Ovary (tissue), 9 donors: ENCODE results near the gene AHRR. TPM values are rescaled to one million over a fixed set of nuclear protein-coding genes. Genes with fewer than 3 reads are reported as not detected.
"Not testable (repeated sequence)": the region's sequence is repeated elsewhere in the genome, so short reads cannot be mapped to it uniquely, and the experiment has no call there.

Experiments
- DNase-seq, 5 donors: peaks; one replicate each; pipeline ENCODE4 v3.0.0-alpha.2; 2019 to 2020
- H3K27ac ChIP-seq, 2 donors: fragments of 200-600 bp; one replicate each; pipeline versions ENCODE4 v1.5.1 to v1.8.0; 2019 to 2022
- H3K27me3 ChIP-seq: fragments of 200-600 bp; one replicate; pipeline ENCODE4 v1.8.0; 2022
- H3K36me3 ChIP-seq: fragments of 200-600 bp; sonication (generic); one replicate; pipeline ENCODE4 v1.5.1; 2019
- H3K4me1 ChIP-seq: one replicate; pipeline ENCODE4 v1.8.1; 2013; ENCODE audit warnings: mild to moderate bottlenecking, moderate library complexity; ENCODE audit not compliant: insufficient read depth
- H3K4me3 ChIP-seq: fragments of 200-600 bp; sonication (generic); one replicate; pipeline ENCODE4 v1.5.1; 2017
- H3K9me3 ChIP-seq, 2 donors: fragments of 200-600 bp in 1 of 2; sonication (generic) in 1 of 2; one replicate each; pipeline versions ENCODE4 v1.5.1 to v1.8.1; 2013 to 2019; ENCODE audit warnings: mild to moderate bottlenecking in 1 of 2, moderate library complexity in 1 of 2
- EP300 ChIP-seq: sonication (generic); formaldehyde crosslinking; IDR thresholded peaks from one replicate; pipeline ENCODE4 v1.6.1; 2017; ENCODE audit warnings: antibody characterized with exemption
- POLR2A ChIP-seq: fragments of 450-650 bp; IDR thresholded peaks from one replicate; pipeline ENCODE4 v1.6.1; 2017; ENCODE audit warnings: antibody characterized with exemption, mild to moderate bottlenecking, moderate library complexity
- WGBS, 3 donors: extraction: QIAGEN DNeasy Blood & Tissue Kit in 1 of 3; methylation state at CpG; one replicate each; pipeline versions ENCODE4 v1.1.5 to v1.1.7; 2013 to 2017; 5-methylcytosine and 5-hydroxymethylcytosine counted together
- intact Hi-C, 4 donors: fragments of 100-400 bp; cut with DNase I; formaldehyde crosslinking; loops; one replicate each; pipeline versions ENCODE4 v1.11.0 to v1.15.1; 2022 to 2023
- polyA plus RNA-seq, 2 donors: library from polyadenylated mRNA; stranded (reverse); fragments of 200-250 nt in 1 of 2; fragments of 350-450 nt in 1 of 2; fragmentation: Illumina TruSeq in 1 of 2; extraction: RNeasy Lipid Tissue Mini Kit (QIAGEN cat#74804) in 1 of 2; gene quantifications; one replicate each; pipeline ENCODE4 v1.2.3, GENCODE V29; 2013 to 2014
- total RNA-seq, 7 donors: library from RNA; depleted of rRNA in 2 of 7; stranded (reverse); fragments of >200 nt in 2 of 7; fragmentation: NEBNext Ultra II Directional in 3 of 7; extraction: Animal tissue kit (Norgen Biotek cat#: 25700) in 3 of 7; gene quantifications; one replicate each; pipeline versions ENCODE4 v1.1.0 to v1.2.4, GENCODE V29; 2016 to 2023
- TF ChIP-seq, protein P1 (sequence below), 3 donors: fragments of 450-650 bp in 2 of 3; fragments of 200-600 bp in 1 of 3; IDR thresholded peaks; one replicate each; pipeline versions ENCODE4 v1.5.1 to v1.8.0; 2016 to 2022; ENCODE audit warnings: antibody characterized with exemption in 3 of 3, mild to moderate bottlenecking in 1 of 3
- donor health status: DM: no; HTN: no; CAD: no; lungs with moderate emphysema.
- donor health status: DM: no; HTN: no; CAD: no.
- donor health status: Bipolar disorder and iron deficiency.
- donor health status: DM: yes; HTN: yes; CAD: no.
- donor health status: DM: no; HTN: no; CAD: no.
- donor health status: DM: yes; HTN: yes; CAD: no.

The AHRR gene
- total and polyA plus RNA-seq, 9 donors, result 0.72 to 14.9 (median 2.0) TPM

DNA sequence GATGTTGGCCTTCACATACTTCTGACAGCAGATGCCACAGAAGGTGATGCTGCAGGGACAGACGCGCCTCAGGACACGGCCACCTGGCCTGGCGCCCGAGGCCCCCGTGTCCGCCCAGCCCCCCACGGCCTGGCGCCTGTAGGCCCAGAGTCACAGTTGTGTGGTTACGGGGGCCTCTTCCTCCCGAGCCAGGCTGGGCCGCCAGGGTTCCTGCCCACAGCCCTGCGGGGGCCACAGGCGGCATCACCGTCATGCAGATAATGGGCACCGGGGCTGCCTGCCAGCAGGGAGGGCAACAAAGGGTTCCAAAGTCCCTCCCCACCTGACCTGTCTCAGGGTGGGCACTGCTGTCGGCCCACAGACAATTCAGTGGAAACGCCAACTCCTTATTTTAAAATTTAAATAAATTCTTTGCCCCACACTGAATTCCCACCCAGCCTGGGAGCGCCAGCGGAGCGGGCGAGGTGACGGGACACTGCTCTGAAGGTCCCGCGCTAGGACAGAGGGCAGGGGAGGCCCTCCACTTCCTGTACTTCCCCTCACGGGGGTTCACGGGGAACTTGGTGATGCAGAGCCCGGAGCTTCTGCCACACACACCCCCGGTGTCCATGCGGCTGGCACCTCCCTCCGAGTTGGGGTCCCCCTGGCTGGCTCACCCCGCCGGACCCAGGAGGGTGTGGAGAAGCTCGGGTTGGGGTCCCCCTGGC lies 162.1 kb downstream of the AHRR start:
- intact Hi-C loops, result loop anchor here in 1 of 4 donors (10.0 kb wide), 1 partner anchor 121 kb away; no protein-coding TSS in a partner anchor
- Histone ChIP-seq H3K4me3 (no peak overlapping the region), H3K27me3 (no peaks in the 10 kb centered on the region), H3K4me1 (no peaks in the 10 kb centered on the region), H3K36me3 (no peaks in the 10 kb centered on the region), H3K27ac (no peak overlapping the region), H3K9me3 (no peaks in the 10 kb centered on the region)
- no peak for DNase-seq
- WGBS, 3 donors, result 86 to 87% (median 86%) methylated on average over 34 of the region's 34 CpGs
- no peak for TF ChIP-seq EP300
- no peak for TF ChIP-seq POLR2A
- TF ChIP-seq, protein P1, sequence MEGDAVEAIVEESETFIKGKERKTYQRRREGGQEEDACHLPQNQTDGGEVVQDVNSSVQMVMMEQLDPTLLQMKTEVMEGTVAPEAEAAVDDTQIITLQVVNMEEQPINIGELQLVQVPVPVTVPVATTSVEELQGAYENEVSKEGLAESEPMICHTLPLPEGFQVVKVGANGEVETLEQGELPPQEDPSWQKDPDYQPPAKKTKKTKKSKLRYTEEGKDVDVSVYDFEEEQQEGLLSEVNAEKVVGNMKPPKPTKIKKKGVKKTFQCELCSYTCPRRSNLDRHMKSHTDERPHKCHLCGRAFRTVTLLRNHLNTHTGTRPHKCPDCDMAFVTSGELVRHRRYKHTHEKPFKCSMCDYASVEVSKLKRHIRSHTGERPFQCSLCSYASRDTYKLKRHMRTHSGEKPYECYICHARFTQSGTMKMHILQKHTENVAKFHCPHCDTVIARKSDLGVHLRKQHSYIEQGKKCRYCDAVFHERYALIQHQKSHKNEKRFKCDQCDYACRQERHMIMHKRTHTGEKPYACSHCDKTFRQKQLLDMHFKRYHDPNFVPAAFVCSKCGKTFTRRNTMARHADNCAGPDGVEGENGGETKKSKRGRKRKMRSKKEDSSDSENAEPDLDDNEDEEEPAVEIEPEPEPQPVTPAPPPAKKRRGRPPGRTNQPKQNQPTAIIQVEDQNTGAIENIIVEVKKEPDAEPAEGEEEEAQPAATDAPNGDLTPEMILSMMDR (IDR thresholded peaks at IDR 0.05), result no peak

DNA sequence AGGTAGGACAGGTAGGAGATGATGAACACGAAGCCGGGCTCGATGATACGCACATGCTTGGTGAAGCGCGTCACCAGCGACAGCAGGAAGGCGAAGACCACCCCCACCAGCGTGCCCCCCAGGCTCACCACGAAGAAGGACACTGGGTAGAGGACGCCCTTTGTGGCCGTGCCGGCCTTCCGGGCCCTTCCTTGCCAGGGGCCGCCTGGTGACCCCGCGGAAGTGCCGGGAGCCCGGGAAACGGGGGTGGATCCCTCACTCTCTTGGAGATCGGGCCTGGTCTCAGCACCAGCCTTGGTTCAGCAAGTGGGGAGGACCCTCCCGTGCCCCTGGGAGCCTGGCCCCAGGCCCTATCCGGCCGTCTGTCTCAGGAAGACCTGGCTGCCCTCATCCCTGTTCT lies 163.0 kb downstream of the AHRR start:
- 86 to 93% (median 92%) methylated on average over 24 of the region's 24 CpGs for WGBS, 3 donors
- H3K36me3 ChIP-seq, result no peaks in the 10 kb centered on the region
- H3K4me1 ChIP-seq, result no peaks in the 10 kb centered on the region
- no peak overlapping the region for H3K27ac ChIP-seq
- TF ChIP-seq, protein P1 (IDR thresholded peaks at IDR 0.05), result no peak
- no peaks in the 10 kb centered on the region for H3K9me3 ChIP-seq
- intact Hi-C loops, result loop anchor here in 1 of 4 donors (10.0 kb wide), 1 partner anchor 120 kb away; no protein-coding TSS in a partner anchor
- DNase-seq, result no peak
- no peaks in the 10 kb centered on the region for H3K27me3 ChIP-seq
- no peak overlapping the region for H3K4me3 ChIP-seq

DNA sequence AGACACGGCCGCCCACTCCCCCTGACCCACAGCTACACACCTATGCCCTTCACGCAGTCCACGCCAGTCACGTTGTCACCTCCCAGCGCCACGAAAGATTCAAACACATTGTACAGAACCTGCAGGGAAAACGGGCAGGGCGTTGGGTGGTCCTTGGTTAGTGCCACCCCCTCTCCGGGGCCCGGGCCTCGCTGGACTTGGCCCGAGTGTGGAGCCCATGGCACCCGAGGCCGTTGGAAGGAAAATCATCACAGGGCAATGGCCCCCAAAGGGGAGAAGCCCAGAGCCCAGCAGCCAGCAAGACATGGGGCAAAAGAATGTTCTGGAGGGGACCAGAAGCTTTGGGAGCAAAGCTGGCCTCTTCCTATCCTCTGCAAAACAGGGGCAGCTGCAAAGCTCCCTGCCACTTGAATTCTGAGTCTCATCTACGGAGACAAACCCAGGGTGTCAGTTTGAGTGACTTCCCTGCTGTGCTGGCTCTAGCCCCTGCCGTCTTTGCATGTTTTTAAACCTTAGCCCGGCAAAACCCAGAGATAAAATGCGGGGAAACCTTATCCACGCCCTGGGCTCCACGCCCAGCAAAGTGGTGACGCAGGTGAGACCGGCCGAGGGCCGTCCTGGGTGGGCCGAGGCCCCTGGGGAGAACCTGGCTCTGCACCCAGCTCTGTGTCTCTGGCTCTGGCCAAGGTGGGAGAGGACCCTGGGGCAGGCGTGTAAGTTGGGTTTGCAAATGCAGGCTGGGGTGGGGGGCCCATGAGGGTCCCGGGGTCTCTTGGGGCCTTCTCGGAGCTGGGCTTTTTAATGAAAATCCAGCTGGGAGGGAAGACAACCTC lies 163.8 kb downstream of the AHRR start:
- intact Hi-C loops, result loop anchor here in 1 of 4 donors (10.0 kb wide), 1 partner anchor 119 kb away; no protein-coding TSS in a partner anchor
- 68 to 76% (median 75%) methylated on average over 29 of the region's 29 CpGs for WGBS, 3 donors
- DNase-seq, result no peak
- H3K27ac ChIP-seq, result no peak overlapping the region
- H3K36me3 ChIP-seq, result no peaks in the 10 kb centered on the region
- H3K27me3 ChIP-seq, result no peaks in the 10 kb centered on the region
- TF ChIP-seq, protein P1 (IDR thresholded peaks at IDR 0.05), result no peak
- TF ChIP-seq POLR2A, result no peak
- no peak for TF ChIP-seq EP300
- H3K4me1 ChIP-seq, result no peaks in the 10 kb centered on the region
- H3K4me3 ChIP-seq, result no peak overlapping the region
- no peaks in the 10 kb centered on the region for H3K9me3 ChIP-seq

DNA sequence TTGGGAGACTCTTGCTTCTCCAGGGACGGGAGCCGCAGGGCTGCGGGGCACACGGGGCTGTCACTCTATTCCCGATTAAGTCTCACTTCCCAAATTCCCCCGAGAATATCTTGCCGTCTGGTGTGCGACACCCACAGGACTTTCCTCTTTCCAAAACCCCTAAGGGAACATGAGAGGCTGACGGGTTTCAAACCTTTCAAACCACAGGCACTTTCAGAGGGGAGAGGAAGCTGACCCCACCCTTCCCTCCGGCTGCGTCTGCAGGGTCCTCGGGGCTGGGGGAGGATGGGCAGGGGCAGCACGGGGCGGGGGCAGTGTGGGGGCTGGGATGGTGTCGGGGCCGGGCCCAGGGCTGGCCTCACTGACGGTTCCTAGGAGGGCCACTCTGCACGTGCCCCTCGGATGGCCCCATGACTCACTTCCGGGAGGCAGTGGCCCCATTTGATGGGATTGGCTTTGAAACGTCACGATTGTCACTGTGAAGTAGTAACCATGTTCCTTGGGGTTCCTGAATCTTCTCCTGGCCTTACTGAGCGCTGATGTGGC lies 164.5 kb downstream of the AHRR start:
- 49 to 69% (median 57%) methylated on average over 23 of the region's 23 CpGs for WGBS, 3 donors
- no peak for DNase-seq
- Histone ChIP-seq H3K27me3 (no peaks in the 10 kb centered on the region), H3K36me3 (no peaks in the 10 kb centered on the region), H3K4me3 (no peak overlapping the region), H3K9me3 (no peaks in the 10 kb centered on the region), H3K27ac (no peak overlapping the region), H3K4me1 (no peaks in the 10 kb centered on the region)
- TF ChIP-seq EP300, result no peak
- TF ChIP-seq POLR2A, result no peak
- TF ChIP-seq, protein P1 (IDR thresholded peaks at IDR 0.05), result no peak
- intact Hi-C loops, result loop anchor here in 1 of 4 donors (10.0 kb wide), 1 partner anchor 119 kb away; no protein-coding TSS in a partner anchor

DNA sequence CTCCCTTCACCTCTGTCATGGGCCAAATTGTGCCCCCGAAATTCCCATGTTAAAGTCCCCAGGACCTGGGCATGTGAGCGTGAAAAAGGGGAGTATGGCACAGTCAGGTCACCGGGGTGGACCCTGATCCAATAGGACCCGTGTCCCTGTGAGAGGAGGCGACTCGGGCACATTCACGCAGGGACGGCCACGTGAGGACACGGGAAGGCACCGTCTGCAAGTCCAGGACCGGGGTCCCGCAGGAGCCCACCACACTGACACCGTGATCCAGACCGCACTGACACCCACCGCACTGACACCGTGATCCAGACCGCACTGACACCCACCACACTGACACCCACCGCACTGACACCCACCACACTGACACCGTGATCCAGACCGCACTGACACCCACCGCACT lies 165.1 kb downstream of the AHRR start:
- not testable (repeated sequence) for H3K9me3 ChIP-seq, H3K36me3 ChIP-seq, H3K27ac ChIP-seq, H3K4me1 ChIP-seq, H3K4me3 ChIP-seq, H3K27me3 ChIP-seq, DNase-seq
- WGBS, 3 donors, result 89 to 94% (median 93%) methylated on average over 16 to 21 of the region's 22 CpGs
- intact Hi-C loops, result loop anchor here in 1 of 4 donors (10.0 kb wide), 1 partner anchor 118 kb away; no protein-coding TSS in a partner anchor
